Stimulated activated naive CD8-positive, alpha-beta T cell treated with anti-CD3 and anti-CD28 coated beads, Interleukin-15, amount 100 ng/mL, for 72 hours (primary cell): ENCODE results near the gene ELP4.
A peak's percentile ranks its signal among the peaks of the same experiment; 100 is the strongest.
"Not testable (repeated sequence)": the region's sequence is repeated elsewhere in the genome, so short reads cannot be mapped to it uniquely, and the experiment has no call there.

Source experiments
- ATAC-seq: fragments of 150-1000 bp; cut with Tn5 transposase; 2 replicates; pipeline ENCODE4 v1.10.0; 2021; ENCODE audit warnings: mild to moderate bottlenecking, moderate library complexity
- DNase-seq, 2 donors: peaks; one replicate each; pipeline ENCODE4 v3.0.0; 2021 to 2022
- H3K27ac Mint-ChIP-seq, 2 donors: one replicate each; pipeline ENCODE4 v1.8.0; 2022; ENCODE audit warnings: mild to moderate bottlenecking in 2 of 2, mixed read lengths in 2 of 2, moderate library complexity in 2 of 2
- H3K27me3 Mint-ChIP-seq: one replicate; pipeline ENCODE4 v1.8.0; 2022; ENCODE audit warnings: mixed read lengths
- H3K4me1 Mint-ChIP-seq: one replicate; pipeline ENCODE4 v1.8.0; 2022; ENCODE audit warnings: mild to moderate bottlenecking, mixed read lengths
- H3K4me3 Mint-ChIP-seq, 2 donors: one replicate each; pipeline ENCODE4 v1.8.0; 2022; ENCODE audit warnings: mild to moderate bottlenecking in 2 of 2, mixed read lengths in 2 of 2, moderate library complexity in 1 of 2
- H3K9me3 Mint-ChIP-seq, 2 donors: one replicate each; pipeline ENCODE4 v1.8.0; 2022; ENCODE audit warnings: mixed read lengths in 2 of 2

The ELP4 gene, protein sequence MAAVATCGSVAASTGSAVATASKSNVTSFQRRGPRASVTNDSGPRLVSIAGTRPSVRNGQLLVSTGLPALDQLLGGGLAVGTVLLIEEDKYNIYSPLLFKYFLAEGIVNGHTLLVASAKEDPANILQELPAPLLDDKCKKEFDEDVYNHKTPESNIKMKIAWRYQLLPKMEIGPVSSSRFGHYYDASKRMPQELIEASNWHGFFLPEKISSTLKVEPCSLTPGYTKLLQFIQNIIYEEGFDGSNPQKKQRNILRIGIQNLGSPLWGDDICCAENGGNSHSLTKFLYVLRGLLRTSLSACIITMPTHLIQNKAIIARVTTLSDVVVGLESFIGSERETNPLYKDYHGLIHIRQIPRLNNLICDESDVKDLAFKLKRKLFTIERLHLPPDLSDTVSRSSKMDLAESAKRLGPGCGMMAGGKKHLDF

DNA sequence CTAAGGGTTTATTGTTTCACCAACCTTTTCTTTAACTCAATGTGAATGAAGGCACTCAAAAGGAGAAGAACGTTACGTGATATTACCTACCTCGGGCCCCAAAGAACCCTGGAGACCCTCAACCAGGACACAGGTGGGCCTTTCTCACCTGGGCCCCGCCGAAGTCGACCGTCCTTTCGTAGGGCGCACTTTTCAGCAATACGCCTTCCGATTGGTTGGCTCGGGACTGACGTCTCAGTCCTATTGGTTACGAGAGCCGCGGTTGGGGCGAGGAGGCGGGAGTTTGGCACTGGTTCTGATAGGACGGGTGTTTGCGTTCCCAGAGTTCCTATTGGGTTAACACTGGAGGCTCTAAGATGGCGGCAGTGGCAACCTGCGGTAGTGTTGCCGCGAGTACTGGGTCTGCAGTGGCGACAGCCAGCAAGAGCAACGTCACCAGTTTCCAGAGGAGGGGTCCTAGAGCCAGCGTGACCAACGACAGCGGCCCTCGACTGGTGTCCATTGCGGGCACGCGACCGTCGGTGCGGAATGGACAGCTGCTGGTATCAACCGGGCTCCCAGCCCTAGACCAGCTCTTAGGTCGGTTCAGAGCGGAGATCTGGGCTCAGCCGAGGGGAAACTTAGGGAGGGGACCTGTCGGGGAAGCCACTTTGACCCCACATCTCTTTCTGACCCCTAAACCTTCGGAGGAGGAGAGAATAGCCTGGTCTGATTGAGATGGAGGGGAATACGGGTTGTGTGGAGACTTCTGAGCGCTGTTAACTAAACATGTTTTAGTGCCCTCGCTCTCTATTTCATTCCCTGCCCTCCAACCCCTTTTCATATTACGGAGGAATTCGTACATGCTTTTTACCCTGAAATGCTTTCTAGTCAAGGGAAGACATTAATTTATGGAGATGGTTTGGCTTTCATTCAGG is at the start of gene ELP4, which contains the start of gene IMMP1L:
Gene ELP4 (plus strand): TSS at position 339 of the 917 bp plus-strand sequence. CDS start 18 bp downstream, at position 357.
Gene IMMP1L (minus strand): TSS at position 194 of the 917 bp plus-strand sequence. CDS start 46,346 bp downstream, outside the sequence.
- peak within 1 kb of the TSS; percentile 89 to 94 for H3K4me3 Mint-ChIP-seq
- ATAC-seq (peak; percentile 100), DNase-seq (peak; percentile 91 to 96)
- peaks cover 39% of the 10 kb centered on the region for H3K4me1 Mint-ChIP-seq
- peak within 1 kb of the TSS; percentile 98 for H3K27ac Mint-ChIP-seq
- H3K27me3 Mint-ChIP-seq = no peaks in the 10 kb centered on the region
- H3K9me3 Mint-ChIP-seq = no peaks in the 10 kb centered on the region

DNA sequence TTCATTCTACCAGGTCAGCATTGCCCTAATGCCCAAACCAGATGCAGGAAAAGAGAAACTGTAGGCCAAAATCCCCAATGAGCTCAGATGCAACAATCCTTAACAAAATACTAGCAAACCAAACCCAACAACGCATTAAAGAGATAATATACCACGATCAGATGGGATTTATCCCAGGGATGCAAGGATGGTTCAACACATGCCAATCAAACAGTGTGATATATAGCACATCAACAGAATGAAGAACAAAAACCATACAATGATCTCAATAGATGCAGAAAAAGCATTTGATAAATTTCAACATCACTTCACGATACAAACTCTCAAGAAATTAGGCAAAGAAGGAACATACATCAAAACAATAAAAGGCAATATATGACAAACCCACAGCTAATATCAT is 45.1 kb upstream of the ELP4 start:
- no peak for ATAC-seq
- H3K4me3 Mint-ChIP-seq = no peak overlapping the region
- peaks cover 4 to 8% of the 10 kb centered on the region in 2 donors for H3K9me3 Mint-ChIP-seq
- no peaks in the 10 kb centered on the region for H3K27me3 Mint-ChIP-seq
- no peaks in the 10 kb centered on the region for H3K4me1 Mint-ChIP-seq
- no peak overlapping the region for H3K27ac Mint-ChIP-seq
- no peak for DNase-seq

DNA sequence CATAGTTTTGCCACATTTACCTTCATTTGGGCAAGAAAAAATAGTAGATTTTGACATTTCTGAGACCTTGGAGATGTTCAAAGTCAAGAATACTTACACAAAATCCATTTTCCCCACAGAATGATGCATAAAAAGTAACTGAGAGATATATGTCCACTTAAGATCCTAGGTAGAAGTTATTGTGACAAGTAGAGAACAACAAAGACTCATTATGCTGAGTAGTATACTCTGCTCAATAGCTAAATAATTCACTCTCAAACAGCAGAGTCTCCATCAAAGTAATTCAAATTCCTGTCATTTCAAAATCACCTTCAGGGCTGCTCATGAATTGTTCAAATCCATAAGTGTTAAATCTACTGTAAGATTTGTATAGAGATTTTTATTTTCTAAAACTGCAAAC is 35.5 kb upstream of the ELP4 start:
- no peak overlapping the region for H3K27ac Mint-ChIP-seq
- no peaks in the 10 kb centered on the region for H3K4me1 Mint-ChIP-seq
- no peaks in the 10 kb centered on the region for H3K27me3 Mint-ChIP-seq
- H3K9me3 Mint-ChIP-seq = no peaks in the 10 kb centered on the region
- ATAC-seq = no peak
- no peak overlapping the region for H3K4me3 Mint-ChIP-seq
- no peak for DNase-seq

DNA sequence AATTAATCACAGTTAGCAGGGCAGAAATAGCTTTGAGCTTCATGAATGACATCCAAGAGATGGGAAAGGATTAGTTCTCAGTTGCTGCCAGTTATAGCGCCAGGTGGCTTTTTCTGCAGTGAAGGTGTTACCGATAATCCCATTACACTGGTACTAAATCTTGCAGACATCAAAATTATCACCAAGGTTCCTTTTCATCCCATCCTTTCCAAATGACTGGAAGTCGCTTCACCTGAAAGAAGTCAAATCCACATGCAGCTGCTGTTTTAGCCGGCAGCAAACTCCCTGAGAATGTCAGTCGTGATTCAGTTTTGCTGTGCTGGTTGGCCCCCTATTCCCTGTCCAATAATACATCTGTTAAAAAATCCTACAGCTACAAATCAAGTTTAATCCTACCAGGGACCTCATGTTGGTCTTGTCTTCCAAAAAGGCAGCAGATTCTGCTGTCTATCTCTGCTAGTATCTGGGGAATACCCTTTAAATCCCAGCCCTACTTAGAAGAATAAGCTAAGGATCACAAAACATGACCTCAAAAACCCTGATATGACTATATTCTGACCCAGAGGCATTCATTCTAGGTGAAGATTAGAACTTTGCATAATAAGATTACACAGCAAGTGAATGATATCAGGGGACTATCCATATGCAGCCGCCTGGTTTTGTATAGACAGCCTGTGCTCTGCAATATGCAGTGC is 31.9 kb upstream of the ELP4 start:
- peak; percentile 45 for ATAC-seq
- H3K9me3 Mint-ChIP-seq = no peaks in the 10 kb centered on the region

DNA sequence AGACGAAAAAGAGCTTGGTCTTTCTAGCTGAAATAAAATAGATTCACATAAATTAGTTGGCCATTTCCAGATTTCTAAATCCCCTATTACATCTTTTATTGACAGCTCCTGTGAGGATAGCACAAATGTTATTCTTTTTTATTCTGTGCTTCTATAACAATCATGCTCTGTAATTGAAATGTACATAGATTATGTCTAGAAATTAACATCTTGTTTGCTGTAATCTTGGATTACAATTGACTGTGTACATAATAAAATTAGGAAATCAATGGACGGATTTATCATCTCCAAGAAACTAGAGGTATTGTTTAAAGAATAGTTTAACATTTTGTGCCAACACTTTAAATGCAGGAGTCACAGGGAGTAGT is 31.4 kb upstream of the ELP4 start:
- Mint-ChIP-seq H3K4me3 (no peak overlapping the region), H3K27ac (no peak overlapping the region), H3K4me1 (no peaks in the 10 kb centered on the region), H3K27me3 (no peaks in the 10 kb centered on the region), H3K9me3 (no peaks in the 10 kb centered on the region)
- no peak for DNase-seq
- ATAC-seq = no peak

More for the DNA sequence above, 31.9 kb upstream of the ELP4 start:
- Mint-ChIP-seq H3K27ac (no peak overlapping the region), H3K27me3 (no peaks in the 10 kb centered on the region), H3K4me1 (no peaks in the 10 kb centered on the region), H3K4me3 (no peak overlapping the region)
- no peak for DNase-seq

DNA sequence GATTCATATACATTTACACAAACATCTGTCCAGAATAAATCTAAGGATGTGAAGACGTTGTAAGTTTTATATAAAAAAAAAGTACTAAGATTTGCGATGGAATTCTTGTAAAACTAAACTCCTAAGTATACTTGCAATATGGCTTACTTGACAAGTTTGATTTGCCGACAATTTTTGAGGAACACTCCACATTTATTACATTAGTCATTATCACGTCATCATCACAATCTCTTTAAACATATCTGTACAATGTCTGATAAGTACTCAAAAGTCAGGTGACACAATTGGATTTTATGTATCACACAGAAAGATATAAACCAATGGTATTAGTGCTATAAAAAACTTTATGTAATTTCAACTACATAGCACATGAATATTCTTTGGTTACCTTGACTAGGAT is 30.5 kb upstream of the ELP4 start:
- no peak for DNase-seq
- Mint-ChIP-seq H3K27ac (no peak overlapping the region), H3K4me1 (no peaks in the 10 kb centered on the region), H3K4me3 (no peak overlapping the region), H3K9me3 (no peaks in the 10 kb centered on the region), H3K27me3 (no peaks in the 10 kb centered on the region)
- ATAC-seq = no peak

DNA sequence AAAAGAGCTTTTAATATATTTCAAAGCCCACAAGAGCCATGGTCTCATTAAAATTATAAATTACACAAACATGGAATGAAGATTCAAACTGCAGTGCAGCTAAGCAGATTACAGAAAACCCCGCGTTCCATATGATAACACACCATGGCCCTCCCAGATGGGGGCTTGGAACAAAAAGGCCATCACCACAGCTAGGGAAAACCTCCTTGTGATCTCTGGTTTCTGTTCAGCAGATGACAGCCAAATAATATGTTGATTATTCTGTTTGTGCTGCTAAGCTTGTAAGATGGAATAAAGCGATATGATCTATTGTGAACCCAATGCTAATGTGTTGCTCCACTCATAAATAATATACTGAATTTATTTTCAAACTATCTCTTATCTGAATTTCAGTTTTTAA is 28.6 kb upstream of the ELP4 start:
- ATAC-seq (no peak), DNase-seq (no peak)
- Mint-ChIP-seq H3K9me3 (no peaks in the 10 kb centered on the region), H3K4me1 (no peaks in the 10 kb centered on the region), H3K4me3 (no peak overlapping the region), H3K27me3 (no peaks in the 10 kb centered on the region), H3K27ac (no peak overlapping the region)

DNA sequence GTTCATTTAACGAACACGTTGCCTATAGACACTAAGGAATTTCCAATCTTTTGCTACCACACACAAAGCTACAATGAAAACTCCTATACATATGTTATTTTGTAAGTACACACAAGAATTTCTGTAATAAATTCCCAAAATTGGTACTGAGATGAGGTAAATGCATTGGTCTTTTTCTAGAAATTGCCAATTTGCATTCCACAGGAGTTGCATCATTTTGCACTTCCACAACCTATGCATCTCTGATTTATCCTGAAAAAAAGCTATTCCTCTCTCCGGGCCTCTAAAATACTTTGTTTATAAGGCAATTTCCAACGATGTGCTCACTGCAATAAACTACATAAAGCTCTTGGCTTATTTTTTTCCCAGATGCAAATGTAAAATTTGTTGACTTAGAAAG is 25.1 kb upstream of the ELP4 start:
- ATAC-seq = no peak
- no peak overlapping the region for H3K27ac Mint-ChIP-seq

DNA sequence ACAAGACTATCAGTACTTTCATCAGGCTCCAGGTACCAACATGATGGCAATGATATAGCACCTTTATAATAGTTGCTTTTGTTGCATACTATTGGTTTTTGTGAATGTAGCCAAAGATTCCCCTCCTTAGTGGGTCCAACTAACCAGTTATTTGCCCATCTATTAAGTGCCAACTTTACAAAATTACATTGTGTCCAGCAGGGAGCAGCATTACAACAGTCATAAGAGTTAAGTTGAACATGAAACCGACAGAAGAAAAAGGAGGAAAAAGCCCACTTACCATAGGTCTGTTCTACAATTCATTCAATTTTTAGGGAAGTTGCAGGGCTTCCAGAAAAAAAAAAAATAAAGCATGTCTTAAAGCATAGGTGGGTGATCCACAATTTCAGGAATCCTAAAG is 21.7 kb upstream of the ELP4 start:
- Mint-ChIP-seq H3K27me3 (no peaks in the 10 kb centered on the region), H3K4me3 (no peak overlapping the region), H3K9me3 (no peaks in the 10 kb centered on the region), H3K4me1 (peaks cover 18% of the 10 kb centered on the region), H3K27ac (no peak overlapping the region)
- no peak for ATAC-seq
- DNase-seq = no peak

More for the DNA sequence above, 25.1 kb upstream of the ELP4 start:
- DNase-seq = no peak
- Mint-ChIP-seq H3K9me3 (no peaks in the 10 kb centered on the region), H3K27me3 (no peaks in the 10 kb centered on the region), H3K4me3 (no peak overlapping the region), H3K4me1 (no peaks in the 10 kb centered on the region)

DNA sequence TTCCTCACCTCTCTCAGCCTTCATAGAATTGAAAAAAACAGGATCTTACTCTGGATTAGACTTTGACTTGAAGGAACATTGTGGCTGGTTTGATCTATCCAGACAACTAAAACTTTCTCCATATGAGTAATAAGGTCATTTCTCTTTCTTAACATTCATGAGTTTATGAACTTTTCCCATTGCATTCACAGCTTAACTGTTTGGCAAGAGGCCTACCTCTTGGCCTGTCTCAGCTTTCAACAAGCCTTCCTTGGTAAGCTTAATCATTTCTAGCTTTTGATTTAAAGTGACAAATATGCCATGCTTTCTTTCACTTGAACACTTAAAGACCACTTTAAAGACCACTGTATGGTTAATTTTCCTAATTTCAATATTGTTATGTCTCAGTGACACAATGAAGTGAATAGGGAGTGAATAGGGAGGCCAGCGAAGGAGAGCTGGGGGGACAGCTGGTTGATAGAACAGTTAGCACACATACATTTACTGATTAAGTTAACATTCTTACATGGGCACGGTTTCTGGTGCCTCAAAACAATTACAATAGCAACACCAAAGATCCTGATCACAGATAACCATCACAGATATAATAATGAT is 17.1 kb upstream of the ELP4 start:
- ATAC-seq (no peak), DNase-seq (no peak)
- no peak overlapping the region for H3K27ac Mint-ChIP-seq
- peaks cover 14 to 25% of the 10 kb centered on the region in 2 donors for H3K9me3 Mint-ChIP-seq
- H3K4me3 Mint-ChIP-seq = no peak overlapping the region
- H3K4me1 Mint-ChIP-seq = peaks cover 38% of the 10 kb centered on the region
- no peaks in the 10 kb centered on the region for H3K27me3 Mint-ChIP-seq

DNA sequence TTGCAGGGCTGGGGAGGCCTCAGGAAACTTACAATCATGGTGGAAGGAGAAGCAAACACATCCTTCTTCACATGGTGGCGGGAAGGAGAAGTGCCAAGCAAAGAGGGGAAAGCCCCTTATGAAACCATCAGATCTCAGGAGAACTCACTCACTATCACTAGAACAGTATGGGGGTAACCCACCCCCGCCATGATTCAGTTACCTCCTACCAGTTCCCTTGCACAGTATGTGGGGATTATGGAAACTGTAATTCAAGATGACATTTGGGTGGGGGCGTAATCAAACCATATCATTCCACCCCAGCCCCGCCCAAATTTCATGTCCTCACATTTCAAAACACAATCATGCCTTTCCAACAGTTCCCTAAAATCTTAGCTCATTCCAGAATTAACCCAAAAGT is 16.3 kb upstream of the ELP4 start:
- Mint-ChIP-seq H3K27me3 (no peaks in the 10 kb centered on the region), H3K27ac (no peak overlapping the region), H3K4me3 (no peak overlapping the region), H3K9me3 (peaks cover 14 to 25% of the 10 kb centered on the region in 2 donors), H3K4me1 (peaks cover 38% of the 10 kb centered on the region)
- ATAC-seq (no peak), DNase-seq (no peak)

DNA sequence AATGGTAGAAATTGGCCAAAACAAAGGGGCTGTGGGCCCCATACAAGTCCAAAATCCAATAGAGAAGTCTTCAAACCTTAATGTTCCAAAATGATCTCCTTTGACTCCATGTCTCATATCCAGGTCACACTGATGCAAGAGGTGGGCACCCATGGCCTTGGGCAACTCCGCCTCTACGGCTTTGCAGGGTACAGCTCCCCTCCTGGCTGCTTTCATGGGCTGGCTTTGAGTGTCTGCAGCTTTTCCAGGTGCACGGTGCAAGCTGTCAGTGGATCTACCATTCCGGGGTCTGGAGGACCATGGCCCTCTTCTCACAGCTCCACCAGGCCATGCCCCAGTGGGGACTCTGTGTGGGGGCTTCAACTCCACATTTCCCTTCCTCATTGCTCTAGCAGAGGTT is 15.8 kb upstream of the ELP4 start:
- Mint-ChIP-seq H3K9me3 (peaks cover 14 to 25% of the 10 kb centered on the region in 2 donors), H3K4me1 (peaks cover 38% of the 10 kb centered on the region), H3K27ac (peak overlapping the region in 1 of 2 donors; percentile 71)
- not testable (repeated sequence) for DNase-seq, ATAC-seq, H3K27me3 Mint-ChIP-seq, H3K4me3 Mint-ChIP-seq

DNA sequence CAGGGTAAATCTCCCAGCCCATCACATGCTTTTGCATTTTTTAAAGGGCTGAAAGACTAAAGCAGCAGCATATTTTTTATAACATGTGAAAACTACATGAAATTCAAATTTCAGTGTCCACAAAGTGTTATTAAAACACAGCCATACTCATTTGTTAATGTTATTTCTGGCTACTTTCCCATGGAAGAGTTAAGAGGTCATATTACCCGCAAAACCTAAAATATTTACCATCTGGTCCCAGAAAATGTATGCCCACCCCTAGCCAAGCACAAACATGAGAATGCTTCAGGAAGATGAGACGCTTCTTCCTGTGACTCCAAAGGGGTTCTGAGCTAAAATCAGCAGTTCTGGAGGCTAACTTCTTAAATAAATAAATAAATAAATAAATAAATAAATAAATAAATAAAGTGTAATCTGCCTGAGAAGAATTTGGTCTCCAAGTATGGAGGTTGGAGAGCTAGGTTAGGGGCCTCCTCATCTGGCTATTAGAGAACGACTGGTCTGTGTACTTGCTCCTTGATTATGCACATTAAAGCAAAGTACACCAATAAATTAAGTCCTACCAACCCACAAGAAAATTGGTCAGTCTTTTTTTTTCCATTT is 9.9 kb upstream of the ELP4 start:
- DNase-seq = no peak
- Mint-ChIP-seq H3K9me3 (peaks cover 6 to 9% of the 10 kb centered on the region in 2 donors), H3K4me3 (no peak overlapping the region), H3K27me3 (no peaks in the 10 kb centered on the region), H3K27ac (no peak overlapping the region), H3K4me1 (peaks cover 5% of the 10 kb centered on the region)
- ATAC-seq = no peak

DNA sequence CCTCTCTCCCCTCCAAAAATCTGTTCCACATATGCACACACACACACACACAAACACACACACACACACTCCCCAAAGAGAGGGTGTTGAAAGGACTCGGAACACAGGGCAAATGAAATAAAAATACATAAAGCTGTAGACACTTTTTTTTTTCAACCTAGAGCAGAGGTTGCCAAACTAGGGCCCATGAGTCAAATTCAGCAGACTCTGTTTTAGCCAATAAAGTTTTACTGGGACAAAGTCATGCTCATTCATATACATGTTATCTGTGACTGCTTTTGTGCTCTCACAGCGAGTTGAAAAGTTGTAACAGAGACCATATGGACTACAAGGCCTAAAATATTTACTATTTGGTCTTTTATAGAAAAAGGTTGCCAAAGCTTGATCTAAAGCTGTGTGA is 9.0 kb upstream of the ELP4 start:
- no peak for DNase-seq
- Mint-ChIP-seq H3K27ac (no peak overlapping the region), H3K4me1 (peaks cover 1% of the 10 kb centered on the region), H3K27me3 (no peaks in the 10 kb centered on the region), H3K4me3 (no peak overlapping the region), H3K9me3 (peaks cover 0 to under 1% of the 10 kb centered on the region in 2 donors)
- ATAC-seq = no peak

DNA sequence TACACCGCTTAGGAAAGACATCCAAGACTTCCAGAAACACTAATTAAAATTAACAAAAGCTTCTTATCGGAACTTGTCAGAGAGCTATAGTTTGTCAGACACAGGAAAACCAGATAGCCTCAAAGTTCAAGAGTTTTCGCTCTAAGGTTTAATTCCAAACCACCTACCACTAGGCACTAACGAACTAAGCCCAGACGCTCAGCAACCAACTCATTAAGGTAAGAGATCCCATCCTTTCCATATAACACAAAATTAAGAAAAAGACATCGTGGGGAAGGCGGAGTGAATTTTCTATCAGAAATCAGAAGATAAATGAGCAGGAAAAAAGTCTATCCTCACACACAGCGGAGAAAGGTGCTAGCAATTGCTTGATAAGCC is 527 bp upstream of the ELP4 start:
- Mint-ChIP-seq H3K27me3 (no peaks in the 10 kb centered on the region), H3K4me1 (peaks cover 39% of the 10 kb centered on the region), H3K4me3 (peak overlapping the region; percentile 89 to 94), H3K9me3 (no peaks in the 10 kb centered on the region), H3K27ac (peak overlapping the region; percentile 98)
- DNase-seq = no peak
- peak; percentile 11 for ATAC-seq
